HepG2 (cell line): ENCODE results near the gene SLN. TPM values are rescaled to one million over a fixed set of nuclear protein-coding genes. Genes with fewer than 3 reads are reported as not detected.

ENCODE experiments used
- ATAC-seq: fragments of 200-7000 bp; cut with Tn5 transposase; 3 replicates; pipeline ENCODE4 v1.9.1; 2020; ENCODE audit warnings: mild to moderate bottlenecking, moderate library complexity
- BruUV-seq: library from RNA; stranded (reverse); fragments of 400-500 nt; replicated peaks from 2 replicates; lab custom pipeline; 2021; lab: Mats Ljungman, UMichigan
- CTCF ChIA-PET: fragments of 300-600 bp; formaldehyde crosslinking; extraction: SDS; loops from one replicate; lab custom pipeline; 2021; ENCODE audit warnings: low total read pairs, inconsistent platforms, low intra/inter-chr PET ratio; lab: Yijun Ruan, JAX
- POLR2A ChIA-PET: fragments of 350-600 bp; sonication (Branson Sonifier 250); formaldehyde crosslinking; loops from one replicate; lab custom pipeline; 2020; ENCODE audit warnings: antibody characterized with exemption, inconsistent platforms; lab: Yijun Ruan, JAX
- DNase-seq: peaks from one replicate; pipeline ENCODE4 v3.0.0-alpha.2; 2015; ENCODE audit warnings: low spot score
- FAIRE-seq: peaks from 3 replicates; lab custom pipeline; 2011; peaks lifted over from hg19 to GRCh38; lab: Jason Lieb, UNC
- H2AFZ ChIP-seq: one replicate; pipeline ENCODE4 v1.6.1; 2011; ENCODE audit warnings: low read length, inconsistent platforms
- H3K27ac ChIP-seq: fragments of 300-600 bp; 3 replicates; pipeline ENCODE4 v1.8.0; 2011; ENCODE audit warnings: mixed run types, mild to moderate bottlenecking, mixed read lengths, low read length, inconsistent platforms; ENCODE audit not compliant: insufficient read depth; ENCODE audit errors: extremely low read length
- H3K27me3 ChIP-seq, 2 experiments: fragments of 200-600 bp in 1 of 2; 2 replicates in 1 of 2; 3 replicates in 1 of 2; pipeline versions ENCODE4 v1.6.0 to v1.8.0; 2011; ENCODE audit warnings: low read length in 2 of 2, mild to moderate bottlenecking in 2 of 2, moderate library complexity in 2 of 2, inconsistent platforms in 1 of 2; ENCODE audit not compliant: insufficient read depth in 2 of 2, control insufficient read depth in 1 of 2
- H3K36me3 ChIP-seq, 2 experiments: fragments of 200-600 bp in 1 of 2; replicated peaks in 1 of 2; 2 replicates in 1 of 2; 3 replicates in 1 of 2; pipeline versions ENCODE4 v1.5.1 to v1.8.0; 2011; ENCODE audit warnings: low read length in 2 of 2, inconsistent platforms in 1 of 2; ENCODE audit not compliant: insufficient read depth in 2 of 2, control insufficient read depth in 1 of 2
- H3K4me1 ChIP-seq: 2 replicates; pipeline ENCODE4 v1.5.1; 2012; ENCODE audit warnings: low read length, inconsistent platforms; ENCODE audit not compliant: insufficient read depth
- H3K4me2 ChIP-seq: 2 replicates; pipeline ENCODE4 v1.6.0; 2011; ENCODE audit warnings: low read depth, low read length, inconsistent platforms
- H3K4me3 ChIP-seq, 3 experiments: fragments of 200-600 bp in 1 of 3; sonication (generic), shearing (Covaris generic) in 1 of 3; replicated peaks in 1 of 3; 2 replicates each; pipeline ENCODE4 v1.5.1; 2011 to 2016; ENCODE audit warnings: low read length in 3 of 3, inconsistent platforms in 2 of 3, low read depth in 2 of 3, mild to moderate bottlenecking in 2 of 3, control low read depth in 1 of 3, mixed read lengths in 1 of 3; ENCODE audit not compliant: insufficient read depth in 1 of 3
- H3K79me2 ChIP-seq: one replicate; pipeline ENCODE4 v1.6.1; 2011; ENCODE audit warnings: low read length, inconsistent platforms; ENCODE audit not compliant: insufficient read depth
- H3K9ac ChIP-seq: 2 replicates; pipeline ENCODE4 v1.6.0; 2011; ENCODE audit warnings: mild to moderate bottlenecking, low read depth, low read length, inconsistent platforms; ENCODE audit not compliant: insufficient read depth
- H3K9me3 ChIP-seq: 2 replicates; pipeline ENCODE4 v1.5.1; 2012; ENCODE audit warnings: mild to moderate bottlenecking, low read length
- H4K20me1 ChIP-seq: 2 replicates; pipeline ENCODE4 v1.6.0; 2011; ENCODE audit warnings: inconsistent platforms, mild to moderate bottlenecking, low read length, moderate library complexity; ENCODE audit not compliant: insufficient read depth
- ATF2 ChIP-seq: sonication (generic); formaldehyde crosslinking; IDR thresholded peaks from 2 replicates; pipeline ENCODE4 v1.4.0; 2020; ENCODE audit warnings: missing genetic modification reagents
- GFI1 ChIP-seq: sonication (generic); formaldehyde crosslinking; IDR thresholded peaks from 2 replicates; pipeline ENCODE4 v1.5.0; 2020; ENCODE audit warnings: missing genetic modification reagents, mild to moderate bottlenecking, borderline replicate concordance
- RORA ChIP-seq: sonication (generic); formaldehyde crosslinking; IDR thresholded peaks from 2 replicates; pipeline ENCODE4 v1.5.0; 2020; ENCODE audit warnings: mild to moderate bottlenecking, missing genetic modification reagents, moderate library complexity
- TCF7 ChIP-seq: sonication (generic); IDR thresholded peaks from 2 replicates; pipeline ENCODE4 v1.6.1; 2016; ENCODE audit warnings: antibody characterized with exemption, low read depth
- ZNF550 ChIP-seq: sonication (generic); formaldehyde crosslinking; IDR thresholded peaks from 2 replicates; pipeline ENCODE4 v1.4.0; 2020; ENCODE audit warnings: mild to moderate bottlenecking, missing genetic modification reagents, borderline replicate concordance
- ZNF646 ChIP-seq: sonication (generic); formaldehyde crosslinking; IDR thresholded peaks from 2 replicates; pipeline ENCODE4 v1.9.0; 2021; ENCODE audit warnings: mild to moderate bottlenecking, missing genetic modification reagents
- ZZZ3 ChIP-seq: sonication (generic); formaldehyde crosslinking; IDR thresholded peaks from 2 replicates; pipeline ENCODE4 v1.4.0; 2020; ENCODE audit warnings: missing genetic modification reagents, mild to moderate bottlenecking, borderline replicate concordance
- WGBS: methylation state at CpG from one replicate; pipeline ENCODE4 v1.1.6; 2017; ENCODE audit warnings: low lambda C conversion rate; 5-methylcytosine and 5-hydroxymethylcytosine counted together
- in situ Hi-C: cut with HindIII; loops from 2 replicates; pipeline ENCODE4 v1.10.0; 2017; ENCODE audit warnings: low pct_unique_long_range_greater_than_20kb; ENCODE audit not compliant: extremely low pct_ligation_motif_present
- intact Hi-C: fragments of 100-400 bp; cut with micrococcal nuclease; formaldehyde crosslinking; loops from one replicate; pipeline ENCODE4 v1.10.0; 2022; ENCODE audit not compliant: unreplicated experiment
- polyA plus RNA-seq, 8 experiments: library from polyadenylated mRNA; depleted of rRNA in 3 of 8; stranded (reverse) in 7 of 8; unstranded in 1 of 8; fragments of >200 nt; fragmentation: Illumina TruSeq in 4 of 8; extraction: Trizol in 4 of 8; gene quantifications; 2 replicates each; pipeline versions ENCODE4 v1.2.1 to v1.2.3, GENCODE V29; 2011 to 2016; ENCODE audit warnings: low read depth in 4 of 8, missing spikeins in 1 of 8, mixed read lengths in 1 of 8; ENCODE audit not compliant: insufficient read depth in 1 of 8
- total RNA-seq, 5 experiments: library from RNA; depleted of rRNA; stranded (reverse); fragments of >200 nt; fragmentation: Illumina TruSeq; extraction: Trizol; gene quantifications; 2 replicates each; pipeline ENCODE4 v1.2.3, GENCODE V29; 2016; ENCODE audit warnings: low read depth in 1 of 5

Gene SLN
- total and polyA plus RNA-seq, 2 of the 13 experiments (the other 11 are each of a cell fraction or from before 2014, with no cell fraction given) = not detected

GRCh38 chr11:107704451-107704850, 7.4 kb downstream of the SLN start:
- in situ Hi-C loops (no loop called here), intact Hi-C loops (no loop called here)
- POLR2A ChIA-PET = no interaction called here
- no peak for DNase-seq
- TF ChIP-seq TCF7 = no peak
- no peak for TF ChIP-seq GFI1 (CRISPR knock-in tag)
- no peak for TF ChIP-seq ZNF646 (CRISPR knock-in tag)
- TF ChIP-seq RORA (CRISPR knock-in tag) = no peak
- no peak for TF ChIP-seq ZNF550 (CRISPR knock-in tag)
- no peak for TF ChIP-seq ZZZ3 (CRISPR knock-in tag)
- no peak for TF ChIP-seq ATF2 (CRISPR knock-in tag)
- no peak overlapping the region for H3K9ac ChIP-seq
- no TSS peak for BruUV-seq
- no peaks in the 10 kb centered on the region for H3K9me3 ChIP-seq
- 0% methylated on average over 3 of the region's 3 CpGs for WGBS
- H2AFZ ChIP-seq = no peak overlapping the region
- H3K4me3 ChIP-seq = no peak overlapping the region
- H3K4me2 ChIP-seq = no peak overlapping the region
- no peaks in the 10 kb centered on the region for H3K36me3 ChIP-seq
- ATAC-seq = no peak
- H3K27me3 ChIP-seq = peaks cover 0 to 10% of the 10 kb centered on the region in 2 experiments; a peak in 3 of 5 replicates
- H3K4me1 ChIP-seq = no peaks in the 10 kb centered on the region
- no peaks in the 10 kb centered on the region for H4K20me1 ChIP-seq
- H3K79me2 ChIP-seq = no peaks in the 10 kb centered on the region
- H3K27ac ChIP-seq = no peak overlapping the region
- FAIRE-seq = no peak
- CTCF ChIA-PET = no interaction called here
